H1 (cell line): Measurements from ENCODE around the gene SGO2. TPM values are rescaled to one million over a fixed set of nuclear protein-coding genes. Genes with fewer than 3 reads are reported as not detected.

Experiments
- CTCF ChIA-PET: fragments of 300-600 bp; sonication (Branson Sonifier 250); formaldehyde crosslinking; loops from one replicate; lab custom pipeline; 2021; ENCODE audit not compliant: partially characterized antibody; lab: Charles Lee
- POLR2A ChIA-PET: fragments of 300-600 bp; sonication (Branson Sonifier 250); formaldehyde crosslinking; loops from one replicate; lab custom pipeline; 2021; ENCODE audit warnings: inconsistent platforms; ENCODE audit not compliant: partially characterized antibody; lab: Charles Lee
- DNase-seq, 2 experiments: peaks; one replicate each; pipeline versions ENCODE4 v3.0.0 to v3.0.0-alpha.2; 2010 to 2022; ENCODE audit warnings: low spot score in 2 of 2, low read depth in 1 of 2, mixed read lengths in 1 of 2
- FAIRE-seq: peaks from 2 replicates; lab custom pipeline; 2011; peaks lifted over from hg19 to GRCh38; lab: Jason Lieb, UNC
- H2AFZ ChIP-seq: 2 replicates; pipeline ENCODE4 v1.8.1; 2012; ENCODE audit warnings: low read length, inconsistent platforms
- H2AK5ac ChIP-seq: 2 replicates; pipeline ENCODE4 v1.6.1; 2013; ENCODE audit warnings: low read depth, low read length
- H2BK120ac ChIP-seq: replicated peaks from 2 replicates; pipeline ENCODE3; 2013; ENCODE audit warnings: low read depth, low read length, inconsistent platforms
- H2BK12ac ChIP-seq: 2 replicates; pipeline ENCODE4 v1.6.1; 2013; ENCODE audit warnings: low read depth, low read length
- H2BK15ac ChIP-seq: 2 replicates; pipeline ENCODE4 v1.6.1; 2013; ENCODE audit warnings: low read length
- H2BK20ac ChIP-seq: 2 replicates; pipeline ENCODE4 v1.6.1; 2013; ENCODE audit warnings: low read length
- H2BK5ac ChIP-seq: 2 replicates; pipeline ENCODE4 v1.6.1; 2013; ENCODE audit warnings: low read depth, low read length
- H3K14ac ChIP-seq: 2 replicates; pipeline ENCODE4 v1.6.1; 2013; ENCODE audit warnings: inconsistent platforms; ENCODE audit not compliant: insufficient read length
- H3K18ac ChIP-seq: 2 replicates; pipeline ENCODE4 v1.6.1; 2013; ENCODE audit warnings: low read length; ENCODE audit errors: extremely low read depth
- H3K23ac ChIP-seq: 2 replicates; pipeline ENCODE4 v1.6.1; 2013; ENCODE audit warnings: inconsistent platforms; ENCODE audit not compliant: insufficient read length
- H3K23me2 ChIP-seq: 2 replicates; pipeline ENCODE4 v1.6.1; 2013; ENCODE audit warnings: low read depth, low read length
- H3K27ac ChIP-seq: 2 replicates; pipeline ENCODE4 v1.6.1; 2011; ENCODE audit warnings: low read depth, low read length, inconsistent platforms
- H3K27me3 ChIP-seq, 4 experiments: replicated peaks in 1 of 4; 1 replicate in 1 of 4; 2 replicates in 3 of 4; pipeline versions ENCODE4 v1.6.1 to v1.8.1; 2011 to 2013; ENCODE audit warnings: low read length in 3 of 4, mild to moderate bottlenecking in 3 of 4, inconsistent platforms in 2 of 4, mixed read lengths in 2 of 4, moderate library complexity in 1 of 4; ENCODE audit not compliant: control insufficient read depth in 3 of 4, insufficient read depth in 3 of 4; ENCODE audit errors: extremely low read depth in 1 of 4
- H3K36me3 ChIP-seq, 4 experiments: 2 replicates each; pipeline versions ENCODE4 v1.6.1 to v1.8.1; 2011 to 2013; ENCODE audit warnings: mild to moderate bottlenecking in 4 of 4, low read length in 3 of 4, moderate library complexity in 2 of 4, control low read depth in 1 of 4, inconsistent platforms in 1 of 4; ENCODE audit not compliant: insufficient read depth in 4 of 4, control insufficient read depth in 2 of 4
- H3K4ac ChIP-seq: replicated peaks from 2 replicates; pipeline ENCODE3; 2013; ENCODE audit warnings: low read length, low read depth, mixed read lengths, inconsistent platforms; ENCODE audit not compliant: insufficient read length
- H3K4me1 ChIP-seq, 4 experiments: replicated peaks in 1 of 4; 1 replicate in 1 of 4; 2 replicates in 3 of 4; pipeline versions ENCODE4 v1.6.1 to v1.8.1; 2011 to 2013; ENCODE audit warnings: low read length in 3 of 4, inconsistent platforms in 2 of 4, mixed read lengths in 1 of 4; ENCODE audit not compliant: insufficient read depth in 4 of 4, control insufficient read depth in 3 of 4
- H3K4me2 ChIP-seq, 2 experiments: 2 replicates each; pipeline versions ENCODE4 v1.6.1 to v1.8.1; 2011 to 2013; ENCODE audit warnings: low read depth in 2 of 2, low read length in 2 of 2, control low read depth in 1 of 2, inconsistent platforms in 1 of 2, mild to moderate bottlenecking in 1 of 2; ENCODE audit not compliant: insufficient read depth in 1 of 2
- H3K4me3 ChIP-seq, 4 experiments: fragments of 200-600, 300-600 bp in 1 of 4; sonication (generic), shearing (Covaris generic), sonication (Bioruptor Twin) in 1 of 4; 2 replicates each; pipeline versions ENCODE4 v1.5.1 to v1.8.1; 2011 to 2016; ENCODE audit warnings: low read length in 4 of 4, low read depth in 3 of 4, control low read depth in 2 of 4, inconsistent platforms in 2 of 4, mild to moderate bottlenecking in 2 of 4, mixed read lengths in 1 of 4, moderate library complexity in 1 of 4; ENCODE audit not compliant: insufficient read depth in 2 of 4; ENCODE audit errors: extremely low read depth in 1 of 4
- H3K56ac ChIP-seq: replicated peaks from 2 replicates; pipeline ENCODE3; 2013; ENCODE audit warnings: low read depth, mild to moderate bottlenecking, mixed read lengths, low read length, inconsistent platforms; ENCODE audit not compliant: insufficient read length
- H3K79me1 ChIP-seq: 2 replicates; pipeline ENCODE4 v1.6.1; 2013; ENCODE audit warnings: low read depth, low read length, control low read depth
- H3K79me2 ChIP-seq, 2 experiments: 2 replicates each; pipeline versions ENCODE4 v1.6.1 to v1.8.1; 2012 to 2013; ENCODE audit warnings: low read length in 2 of 2, mild to moderate bottlenecking in 2 of 2, inconsistent platforms in 1 of 2; ENCODE audit not compliant: insufficient read depth in 2 of 2, control insufficient read depth in 1 of 2
- H3K9ac ChIP-seq, 4 experiments: replicated peaks in 1 of 4; 1 replicate in 1 of 4; 2 replicates in 3 of 4; pipeline versions ENCODE4 v1.6.1 to v1.8.1; 2011 to 2013; ENCODE audit warnings: low read depth in 3 of 4, low read length in 3 of 4, control low read depth in 2 of 4, mild to moderate bottlenecking in 2 of 4, moderate library complexity in 2 of 4, inconsistent platforms in 1 of 4; ENCODE audit errors: extremely low read depth in 1 of 4
- H3K9me3 ChIP-seq, 2 experiments: 2 replicates each; pipeline versions ENCODE4 v1.6.1 to v1.8.1; 2012 to 2013; ENCODE audit warnings: mild to moderate bottlenecking in 2 of 2, moderate library complexity in 2 of 2, control low read depth in 1 of 2, inconsistent platforms in 1 of 2, low read depth in 1 of 2, low read length in 1 of 2, mixed read lengths in 1 of 2; ENCODE audit not compliant: insufficient read depth in 2 of 2
- H4K20me1 ChIP-seq, 2 experiments: replicated peaks in 1 of 2; 2 replicates each; pipeline versions ENCODE3 to v1.8.1; 2011 to 2013; ENCODE audit warnings: inconsistent platforms in 2 of 2, low read length in 2 of 2, mild to moderate bottlenecking in 1 of 2; ENCODE audit not compliant: insufficient read depth in 2 of 2, control insufficient read depth in 1 of 2
- H4K5ac ChIP-seq: 2 replicates; pipeline ENCODE4 v1.6.1; 2013; ENCODE audit warnings: low read length, low read depth, mixed read lengths, inconsistent platforms; ENCODE audit not compliant: insufficient read length
- H4K8ac ChIP-seq: 2 replicates; pipeline ENCODE4 v1.8.0; 2013; ENCODE audit warnings: mild to moderate bottlenecking, moderate library complexity, low read length, inconsistent platforms; ENCODE audit not compliant: insufficient read depth; ENCODE audit errors: extremely low read depth
- H4K91ac ChIP-seq: replicated peaks from 2 replicates; pipeline ENCODE3; 2013; ENCODE audit warnings: low read length, mixed read lengths, inconsistent platforms; ENCODE audit not compliant: insufficient read length
- ASH2L ChIP-seq: fragments of 200-600, 300-600 bp; sonication (generic); IDR thresholded peaks from one replicate; pipeline ENCODE4 v1.7.1; 2017; ENCODE audit warnings: low read length
- BACH1 ChIP-seq: IDR thresholded peaks from 2 replicates; pipeline ENCODE4 v1.6.1; 2012; ENCODE audit warnings: low read length, improper control_type of control experiment
- BCL11A ChIP-seq, 2 experiments: IDR thresholded peaks; one replicate each; pipeline ENCODE4 v1.6.1; 2011; ENCODE audit warnings: low read depth in 2 of 2, low read length in 2 of 2, mild to moderate bottlenecking in 2 of 2
- E2F6 ChIP-seq: IDR thresholded peaks from 2 replicates; pipeline ENCODE4 v1.6.1; 2012; ENCODE audit warnings: inconsistent platforms
- JUND ChIP-seq: IDR thresholded peaks from 2 replicates; pipeline ENCODE4 v1.6.1; 2011; ENCODE audit warnings: mild to moderate bottlenecking, improper control_type of control experiment, low read length
- KDM4A ChIP-seq: IDR thresholded peaks from one replicate; pipeline ENCODE4 v1.7.1; 2012; ENCODE audit warnings: low read depth, mild to moderate bottlenecking, moderate library complexity, low read length, inconsistent platforms; ENCODE audit not compliant: severe bottlenecking
- RAD21 ChIP-seq, 2 experiments: IDR thresholded peaks in 1 of 2; conservative IDR thresholded peaks in 1 of 2; 2 replicates each; pipeline ENCODE4 v1.6.1; 2011; ENCODE audit warnings: low read depth in 2 of 2, low read length in 2 of 2, improper control_type of control experiment in 1 of 2, inconsistent platforms in 1 of 2, mild to moderate bottlenecking in 1 of 2, moderate library complexity in 1 of 2
- SIN3A ChIP-seq, 2 experiments: IDR thresholded peaks in 1 of 2; conservative IDR thresholded peaks in 1 of 2; 2 replicates each; pipeline ENCODE4 v1.6.1; 2011 to 2012; ENCODE audit warnings: low read length in 2 of 2, improper control_type of control experiment in 1 of 2, low read depth in 1 of 2, mild to moderate bottlenecking in 1 of 2
- polyA plus RNA-seq, 7 experiments: library from polyadenylated mRNA; depleted of rRNA in 3 of 7; stranded (reverse) in 5 of 7; unstranded in 2 of 7; fragments of >200 nt in 5 of 7; fragments of 200-250 nt in 2 of 7; gene quantifications; 1 replicate in 5 of 7; 2 replicates in 1 of 7; 4 replicates in 1 of 7; pipeline versions ENCODE4 v1.2.1 to v1.2.3, GENCODE V29; 2011 to 2013; ENCODE audit warnings: missing spikeins in 2 of 7, mixed read lengths in 2 of 7
- total RNA-seq: library from RNA; stranded (reverse); fragmentation: NEBNext Ultra II Directional; extraction: Animal tissue kit (Norgen Biotek cat#: 25700); gene quantifications from 2 replicates; pipeline ENCODE4 v1.2.1, GENCODE V29; 2021

SGO2 gene
- total and polyA plus RNA-seq, 2 of the 8 experiments (the other 6 are each of a cell fraction or from before 2014, with no cell fraction given): 2.4 to 33.2 TPM

DNA sequence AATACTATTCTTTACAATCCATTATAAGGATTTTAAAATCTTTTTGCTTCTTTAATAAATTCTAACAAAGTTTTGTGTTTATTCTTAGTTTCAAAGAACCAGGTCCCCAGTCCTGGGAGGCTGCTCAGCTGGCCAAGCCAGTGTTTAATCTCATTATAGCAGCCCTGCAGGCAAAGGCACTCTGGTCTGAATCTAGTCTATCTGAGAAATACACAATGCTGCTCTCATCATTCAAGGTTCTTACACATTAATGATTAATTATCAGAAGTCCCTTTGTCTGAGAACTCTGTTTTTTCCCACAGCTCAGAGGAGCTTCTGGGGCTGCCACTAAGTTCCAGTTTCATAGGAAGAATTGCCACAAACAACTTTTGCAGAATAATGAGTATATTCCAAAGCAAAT is 43.8 kb upstream of the SGO2 start:
- no peak overlapping the region for H3K18ac ChIP-seq
- no peak overlapping the region for H3K4me2 ChIP-seq
- no peak overlapping the region for H4K91ac ChIP-seq
- H3K14ac ChIP-seq: no peak overlapping the region
- H3K9me3 ChIP-seq: no peaks in the 10 kb centered on the region
- no peaks in the 10 kb centered on the region for H3K79me1 ChIP-seq
- no peak overlapping the region for H3K23ac ChIP-seq
- H3K9ac ChIP-seq: no peak overlapping the region
- no peak overlapping the region for H3K4ac ChIP-seq
- H4K5ac ChIP-seq: no peak overlapping the region
- no peak overlapping the region for H2AK5ac ChIP-seq
- no peak overlapping the region for H2BK5ac ChIP-seq
- ChIA-PET CTCF (interaction anchor here (0.6 to 6.1 kb wide), 28 partner anchors 8 to 508 kb away, joined by 3 to 49 read pairs (median 5); partner anchors contain the start of gene KCTD18), POLR2A (interaction anchor here (3.1 kb wide), 1 partner anchor 28 kb away, joined by 8 read pairs; the partner anchor contains the start of gene KCTD18)
- H3K4me1 ChIP-seq: peaks cover 0 to 6% (median 2%) of the 10 kb centered on the region in 4 experiments; a peak in 3 of 7 replicates
- peaks cover 2 to 16% (median 11%) of the 10 kb centered on the region in 4 experiments; a peak in 5 of 8 replicates for H3K36me3 ChIP-seq
- no peaks in the 10 kb centered on the region for H3K27me3 ChIP-seq
- no peak overlapping the region for H3K27ac ChIP-seq
- no peaks in the 10 kb centered on the region for H3K79me2 ChIP-seq
- no peaks in the 10 kb centered on the region for H4K20me1 ChIP-seq
- H2BK15ac ChIP-seq: no peak overlapping the region
- no peak overlapping the region for H2BK120ac ChIP-seq
- H2AFZ ChIP-seq: no peak overlapping the region
- DNase-seq: no peak
- H3K56ac ChIP-seq: no peak overlapping the region
- no peaks in the 10 kb centered on the region for H3K23me2 ChIP-seq
- H4K8ac ChIP-seq: no peak overlapping the region
- H2BK12ac ChIP-seq: no peak overlapping the region
- FAIRE-seq: no peak
- H3K4me3 ChIP-seq: no peak overlapping the region
- no peak overlapping the region for H2BK20ac ChIP-seq
- no peak for TF ChIP-seq ASH2L
- no peak for TF ChIP-seq E2F6
- no peak for TF ChIP-seq BCL11A (IDR thresholded peaks at IDR 0.05; ENCODE audit: low read depth in 2 of 2, low read length in 2 of 2)
- no peak for TF ChIP-seq RAD21 (IDR thresholded peaks at IDR 0.05 in 1 of 2, conservative IDR thresholded peaks at IDR 0.05 in 1 of 2; ENCODE audit: low read depth in 2 of 2, low read length in 2 of 2)
- TF ChIP-seq BACH1: no peak
- no peak for TF ChIP-seq JUND
- TF ChIP-seq KDM4A: no peak
- no peak for TF ChIP-seq SIN3A (conservative IDR thresholded peaks at IDR 0.05 in 1 of 2, IDR thresholded peaks at IDR 0.05 in 1 of 2; ENCODE audit: low read depth in 1 of 2, low read length in 2 of 2)
